Duodenal mucosa (tissue), 2 donors: Measurements from ENCODE around the gene PPIL1.

Experiments
- H3K27ac ChIP-seq: one replicate; pipeline ENCODE4 v1.7.0; 2013; ENCODE audit warnings: low read depth, low read length
- H3K27me3 ChIP-seq, 2 donors: one replicate each; pipeline ENCODE4 v1.7.0; 2013; ENCODE audit warnings: low read length in 2 of 2, control low read depth in 1 of 2; ENCODE audit not compliant: insufficient read depth in 2 of 2, control insufficient read depth in 1 of 2
- H3K36me3 ChIP-seq, 2 donors: one replicate each; pipeline ENCODE4 v1.7.0; 2013; ENCODE audit warnings: low read length in 2 of 2, control low read depth in 1 of 2; ENCODE audit not compliant: insufficient read depth in 2 of 2, control insufficient read depth in 1 of 2
- H3K4me1 ChIP-seq, 2 donors: one replicate each; pipeline ENCODE4 v1.7.0; 2013; ENCODE audit warnings: low read length in 2 of 2, control low read depth in 1 of 2; ENCODE audit not compliant: insufficient read depth in 2 of 2, control insufficient read depth in 1 of 2
- H3K4me3 ChIP-seq, 2 donors: one replicate each; pipeline ENCODE4 v1.7.0; 2013; ENCODE audit warnings: low read length in 2 of 2, low read depth in 1 of 2
- H3K9ac ChIP-seq, 2 donors: one replicate each; pipeline ENCODE4 v1.7.0; 2013; ENCODE audit warnings: low read length in 2 of 2, low read depth in 1 of 2
- H3K9me3 ChIP-seq, 2 donors: one replicate each; pipeline ENCODE4 v1.7.0; 2013; ENCODE audit warnings: low read length in 2 of 2, control low read depth in 1 of 2; ENCODE audit not compliant: control insufficient read depth in 1 of 2

The PPIL1 gene

GRCh38 chr6:36845233-36845632 is 29.4 kb downstream of the PPIL1 start:
- H3K4me1 ChIP-seq = peaks cover 23 to 27% of the 10 kb centered on the region in 2 donors
- no peaks in the 10 kb centered on the region for H3K36me3 ChIP-seq
- H3K4me3 ChIP-seq = no peak overlapping the region
- peaks cover 0 to 3% of the 10 kb centered on the region in 2 donors for H3K27me3 ChIP-seq
- H3K9ac ChIP-seq = no peak overlapping the region
- H3K9me3 ChIP-seq = no peaks in the 10 kb centered on the region
- no peak overlapping the region for H3K27ac ChIP-seq

- H3K4me1 ChIP-seq = peaks cover 24 to 28% of the 10 kb centered on the region in 2 donors
- no peak overlapping the region for H3K9ac ChIP-seq
- H3K27ac ChIP-seq = no peak overlapping the region
Observed at GRCh38 chr6:36844232-36845170, 30.1 kb downstream of the PPIL1 start.

DNA sequence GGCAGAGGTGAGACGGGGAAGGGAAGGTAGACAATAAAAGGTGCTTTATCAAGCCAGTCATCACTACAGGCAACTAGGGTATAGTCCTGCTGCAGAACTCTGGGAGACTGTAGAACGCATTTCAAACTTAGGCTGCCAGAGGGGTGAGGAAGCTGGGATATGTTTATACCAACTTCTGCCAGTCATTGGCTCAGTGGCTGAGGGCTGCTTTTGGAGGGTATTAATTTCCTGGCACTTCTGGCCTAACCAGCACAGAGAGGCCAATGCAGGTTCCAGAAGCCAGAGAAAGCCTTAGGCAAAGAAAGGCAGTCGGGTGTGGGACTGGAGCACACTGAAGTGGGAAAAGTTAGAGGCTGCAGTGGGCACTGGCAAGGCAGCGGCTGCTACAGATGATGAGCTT is 31.4 kb downstream of the PPIL1 start:
- Histone ChIP-seq H3K4me3 (no peak overlapping the region), H3K4me1 (peaks cover 17 to 22% of the 10 kb centered on the region in 2 donors), H3K27ac (no peak overlapping the region), H3K9ac (no peak overlapping the region), H3K36me3 (no peaks in the 10 kb centered on the region), H3K27me3 (peaks cover 7 to 15% of the 10 kb centered on the region in 2 donors), H3K9me3 (no peaks in the 10 kb centered on the region)

More at GRCh38 chr6:36844232-36845170, 30.1 kb downstream of the PPIL1 start:
- Histone ChIP-seq H3K36me3 (no peaks in the 10 kb centered on the region), H3K4me3 (no peak overlapping the region), H3K27me3 (peaks cover 0 to 3% of the 10 kb centered on the region in 2 donors), H3K9me3 (no peaks in the 10 kb centered on the region)

GRCh38 chr6:36841756-36842155 is 32.8 kb downstream of the PPIL1 start:
- no peak overlapping the region for H3K4me3 ChIP-seq
- no peaks in the 10 kb centered on the region for H3K36me3 ChIP-seq
- H3K27ac ChIP-seq = no peak overlapping the region
- peaks cover 12 to 26% of the 10 kb centered on the region in 2 donors for H3K27me3 ChIP-seq
- no peak overlapping the region for H3K9ac ChIP-seq
- peaks cover 13 to 15% of the 10 kb centered on the region in 2 donors for H3K4me1 ChIP-seq
- H3K9me3 ChIP-seq = no peaks in the 10 kb centered on the region

DNA sequence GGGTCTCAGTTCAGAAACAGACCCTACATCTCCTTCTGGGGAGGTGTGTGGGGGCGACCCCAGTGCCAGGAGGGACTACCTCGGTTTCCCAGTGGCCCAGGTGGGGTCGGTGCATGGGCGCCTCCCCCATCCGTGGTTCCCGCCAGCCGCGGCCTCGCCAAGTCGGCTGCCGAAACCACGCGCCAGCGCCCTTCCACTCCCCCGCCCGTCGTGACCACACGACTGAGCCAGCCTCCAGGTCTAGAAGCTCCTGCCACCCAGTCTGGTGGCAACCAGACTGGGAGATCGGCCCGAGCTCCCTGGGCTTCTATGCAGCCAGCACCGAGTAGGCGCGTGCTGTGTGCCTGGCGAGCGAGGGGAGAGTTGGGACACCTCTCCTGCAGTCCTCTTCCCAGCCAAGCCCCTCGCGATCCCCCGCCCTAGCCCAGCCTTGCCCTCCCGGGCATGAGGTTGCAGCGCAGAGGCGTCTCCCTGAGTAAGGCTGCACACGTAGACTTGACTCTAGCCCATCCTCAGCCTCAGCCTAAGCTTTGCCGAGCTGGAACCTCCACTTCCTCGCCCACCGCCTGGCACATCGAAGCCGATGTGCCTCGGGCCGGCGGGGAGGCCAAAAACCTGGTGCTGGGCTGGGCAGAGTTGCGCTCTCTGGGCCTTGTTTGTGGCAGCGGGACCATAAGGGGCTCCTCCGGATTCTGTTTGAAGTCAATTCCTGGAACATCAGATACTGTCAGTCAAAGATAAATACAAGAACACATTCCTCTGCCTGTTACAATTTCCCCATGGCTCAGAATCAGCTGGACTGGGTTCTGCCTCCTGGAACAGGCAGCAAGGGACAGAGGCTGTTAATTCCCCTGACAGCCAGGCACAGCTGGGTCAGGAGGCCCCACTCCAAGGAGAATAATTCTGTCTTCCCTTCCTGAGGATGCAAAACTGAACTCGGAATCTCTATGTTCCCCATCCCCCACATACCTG is 33.9 kb downstream of the PPIL1 start:
- H3K9ac ChIP-seq = no peak overlapping the region
- H3K4me1 ChIP-seq = peaks cover 13 to 15% of the 10 kb centered on the region in 2 donors
- peaks cover 12 to 26% of the 10 kb centered on the region in 2 donors for H3K27me3 ChIP-seq
- no peaks in the 10 kb centered on the region for H3K9me3 ChIP-seq
- peak overlapping the region; percentile 51 to 57 for H3K4me3 ChIP-seq
- no peak overlapping the region for H3K27ac ChIP-seq
- no peaks in the 10 kb centered on the region for H3K36me3 ChIP-seq

- Histone ChIP-seq H3K9me3 (no peaks in the 10 kb centered on the region), H3K4me1 (peaks cover 13 to 15% of the 10 kb centered on the region in 2 donors), H3K4me3 (peak overlapping the region; percentile 51 to 57), H3K9ac (no peak overlapping the region), H3K27me3 (peaks cover 12 to 26% of the 10 kb centered on the region in 2 donors), H3K36me3 (no peaks in the 10 kb centered on the region), H3K27ac (no peak overlapping the region)
Observed at GRCh38 chr6:36839749-36840431, 34.7 kb downstream of the PPIL1 start.

DNA sequence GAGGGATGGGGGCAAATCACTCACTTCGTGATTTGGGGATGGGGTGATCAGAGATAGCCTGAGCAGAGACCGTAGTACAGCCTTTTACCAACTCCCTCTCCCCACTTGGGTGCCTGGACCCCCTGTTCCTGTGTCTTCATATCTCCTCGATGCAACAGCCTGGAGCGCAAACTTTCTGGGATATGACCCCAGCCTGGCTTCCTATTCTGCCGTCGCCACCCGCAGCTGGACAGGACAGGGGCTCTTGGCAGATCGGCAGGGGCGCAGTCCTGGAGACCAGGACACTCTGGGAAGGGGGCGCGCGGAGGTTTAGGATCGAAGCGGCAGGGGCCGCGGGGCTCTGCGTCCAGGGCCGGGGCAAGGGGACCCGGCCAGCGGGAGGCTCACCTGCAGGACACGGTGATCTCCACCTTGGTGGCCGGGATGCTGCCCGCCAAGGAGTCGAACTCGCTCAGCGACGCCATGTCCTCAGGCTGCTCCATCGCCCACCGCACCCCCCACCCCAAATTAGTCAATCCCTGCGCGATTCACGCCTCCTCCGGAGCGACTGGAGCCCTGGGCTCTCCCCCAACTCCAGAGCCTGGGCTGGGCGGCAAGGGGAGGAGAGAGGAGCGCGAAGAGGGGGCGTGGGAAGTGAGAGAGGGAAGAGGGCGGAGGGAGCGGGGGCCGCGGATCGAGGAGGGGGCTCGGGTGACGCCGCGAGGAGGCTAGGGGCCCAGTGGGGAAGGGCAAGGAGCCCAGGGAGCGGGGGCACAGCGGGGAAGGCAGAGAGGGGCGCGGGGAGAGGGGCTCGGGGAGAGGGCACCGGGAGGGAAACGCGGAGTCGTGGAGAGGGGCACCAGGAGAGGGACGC is 35.5 kb downstream of the PPIL1 start, which contains the start of gene CPNE5:
Gene CPNE5, minus strand, starts transcription at position 549 of the 853 bp plus-strand sequence. Its CDS starts 67 bp downstream, at position 482.
- H3K27me3 ChIP-seq = peaks cover 12 to 26% of the 10 kb centered on the region in 2 donors
- peak within 1 kb of the TSS; percentile 51 to 57 for H3K4me3 ChIP-seq
- H3K36me3 ChIP-seq = no peaks in the 10 kb centered on the region
- peaks cover 13 to 15% of the 10 kb centered on the region in 2 donors for H3K4me1 ChIP-seq
- H3K9me3 ChIP-seq = no peaks in the 10 kb centered on the region
- no peak within 1 kb of the TSS for H3K27ac ChIP-seq
- no peak within 1 kb of the TSS for H3K9ac ChIP-seq

GRCh38 chr6:36837686-36838085 is 36.9 kb downstream of the PPIL1 start:
- no peaks in the 10 kb centered on the region for H3K36me3 ChIP-seq
- H3K4me1 ChIP-seq = peaks cover 13 to 15% of the 10 kb centered on the region in 2 donors
- H3K9me3 ChIP-seq = no peaks in the 10 kb centered on the region
- no peak overlapping the region for H3K4me3 ChIP-seq
- no peak overlapping the region for H3K9ac ChIP-seq
- H3K27ac ChIP-seq = no peak overlapping the region
- H3K27me3 ChIP-seq = peaks cover 12 to 26% of the 10 kb centered on the region in 2 donors

- Histone ChIP-seq H3K9me3 (no peaks in the 10 kb centered on the region), H3K27me3 (peaks cover 12 to 26% of the 10 kb centered on the region in 2 donors), H3K36me3 (no peaks in the 10 kb centered on the region), H3K4me1 (peaks cover 13 to 15% of the 10 kb centered on the region in 2 donors), H3K27ac (no peak overlapping the region), H3K4me3 (no peak overlapping the region), H3K9ac (no peak overlapping the region)
Observed at GRCh38 chr6:36837022-36837339, 37.6 kb downstream of the PPIL1 start.
